H1 (cell line): Measurements from ENCODE around the gene GRK3. TPM values are rescaled to one million over a fixed set of nuclear protein-coding genes. Genes with fewer than 3 reads are reported as not detected.

Source experiments
- EP300 ChIP-seq, 2 experiments: IDR thresholded peaks; 1 replicate in 1 of 2; 2 replicates in 1 of 2; pipeline ENCODE4 v1.6.1; 2011 to 2012; ENCODE audit warnings: low read depth in 2 of 2, low read length in 2 of 2, mild to moderate bottlenecking in 2 of 2, borderline replicate concordance in 1 of 2, inconsistent platforms in 1 of 2, moderate library complexity in 1 of 2
- EZH2 ChIP-seq: fragments of 200-600 bp; sonication (generic); IDR thresholded peaks from 2 replicates; pipeline ENCODE4 v1.7.1; 2012; ENCODE audit warnings: low read depth, mild to moderate bottlenecking, moderate library complexity, low read length, inconsistent platforms; ENCODE audit not compliant: severe bottlenecking
- SRF ChIP-seq: IDR thresholded peaks from 2 replicates; pipeline ENCODE4 v1.6.1; 2011; ENCODE audit warnings: mild to moderate bottlenecking, low read depth, low read length, moderate library complexity
- polyA plus RNA-seq, 7 experiments: library from polyadenylated mRNA; depleted of rRNA in 3 of 7; stranded (reverse) in 5 of 7; unstranded in 2 of 7; fragments of >200 nt in 5 of 7; fragments of 200-250 nt in 2 of 7; gene quantifications; 1 replicate in 5 of 7; 2 replicates in 1 of 7; 4 replicates in 1 of 7; pipeline versions ENCODE4 v1.2.1 to v1.2.3, GENCODE V29; 2011 to 2013; ENCODE audit warnings: missing spikeins in 2 of 7, mixed read lengths in 2 of 7
- total RNA-seq: library from RNA; stranded (reverse); fragmentation: NEBNext Ultra II Directional; extraction: Animal tissue kit (Norgen Biotek cat#: 25700); gene quantifications from 2 replicates; pipeline ENCODE4 v1.2.1, GENCODE V29; 2021

Gene GRK3
- total and polyA plus RNA-seq, 2 of the 8 experiments (the other 6 are each of a cell fraction or from before 2014, with no cell fraction given), result 7.5 to 35.3 TPM

- no peak for TF ChIP-seq SRF
- TF ChIP-seq EP300 (IDR thresholded peaks at IDR 0.05; ENCODE audit: borderline replicate concordance in 1 of 2, low read depth in 2 of 2, low read length in 2 of 2), result no peak
- no peak for TF ChIP-seq EZH2
These were observed 181.5 kb downstream of the GRK3 start (continued) for GRCh38 chr22:25746012-25746373.
